ENCODE measurements around the gene TRIM25.

Gene TRIM25

DNA sequence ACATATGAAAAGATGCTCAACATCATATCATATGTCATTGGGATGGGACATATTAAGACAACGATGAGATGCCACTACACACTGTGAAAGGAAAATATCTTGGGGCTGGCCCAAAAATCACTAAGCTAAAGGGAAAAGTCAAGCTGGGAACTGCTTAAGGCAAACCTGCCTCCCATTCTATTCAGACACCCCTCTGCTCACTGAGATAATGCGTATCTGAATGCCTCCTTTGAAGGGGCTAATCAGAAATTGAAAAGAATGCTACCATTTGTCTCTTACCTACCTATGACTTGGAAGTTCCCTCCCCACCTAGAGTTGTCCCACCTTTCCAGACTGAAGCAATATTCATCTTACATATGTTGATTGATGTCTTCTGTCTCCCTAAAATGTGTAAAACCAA, 11.2 kb upstream of the TRIM25 start:
- DNase-seq: no peak

DNA sequence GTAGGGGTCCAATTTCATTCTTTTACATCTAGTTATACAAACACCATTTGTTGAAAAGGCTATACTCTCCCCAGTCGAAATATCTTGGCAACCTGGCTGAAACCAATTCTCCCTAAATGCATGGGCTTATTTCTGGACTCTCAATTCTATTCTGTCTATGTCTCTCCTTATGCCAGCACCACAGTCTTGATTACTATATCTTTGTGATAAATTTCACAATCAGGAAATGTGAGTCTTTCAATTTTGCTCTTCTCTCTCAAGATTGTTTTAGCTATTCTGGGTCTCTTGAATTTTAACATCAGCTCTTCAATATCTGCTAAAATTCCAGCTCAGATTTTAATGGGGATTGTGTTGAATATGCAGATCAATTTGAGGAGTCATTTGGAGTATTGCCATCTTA, 5.9 kb upstream of the TRIM25 start:
- DNase-seq: no peak

DNA sequence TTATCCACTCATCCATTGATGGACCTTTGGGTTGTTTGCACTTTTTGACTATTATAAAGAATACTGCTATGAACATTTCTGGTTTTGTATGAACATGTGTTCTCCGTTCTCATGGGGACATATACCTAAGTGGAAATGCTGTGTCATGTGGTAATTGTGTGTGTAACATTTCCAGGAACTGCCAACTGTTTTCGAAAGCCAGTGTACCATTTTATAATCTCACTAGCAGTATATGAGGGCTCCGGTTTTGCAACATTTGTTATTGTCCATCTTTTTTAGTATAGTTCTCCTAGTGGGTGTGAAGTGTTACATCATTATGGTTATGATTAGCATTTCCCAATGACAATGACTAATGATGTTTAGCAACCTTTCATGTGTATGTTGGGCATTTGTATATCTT, 5.1 kb upstream of the TRIM25 start:
- DNase-seq: peak; percentile 97

DNA sequence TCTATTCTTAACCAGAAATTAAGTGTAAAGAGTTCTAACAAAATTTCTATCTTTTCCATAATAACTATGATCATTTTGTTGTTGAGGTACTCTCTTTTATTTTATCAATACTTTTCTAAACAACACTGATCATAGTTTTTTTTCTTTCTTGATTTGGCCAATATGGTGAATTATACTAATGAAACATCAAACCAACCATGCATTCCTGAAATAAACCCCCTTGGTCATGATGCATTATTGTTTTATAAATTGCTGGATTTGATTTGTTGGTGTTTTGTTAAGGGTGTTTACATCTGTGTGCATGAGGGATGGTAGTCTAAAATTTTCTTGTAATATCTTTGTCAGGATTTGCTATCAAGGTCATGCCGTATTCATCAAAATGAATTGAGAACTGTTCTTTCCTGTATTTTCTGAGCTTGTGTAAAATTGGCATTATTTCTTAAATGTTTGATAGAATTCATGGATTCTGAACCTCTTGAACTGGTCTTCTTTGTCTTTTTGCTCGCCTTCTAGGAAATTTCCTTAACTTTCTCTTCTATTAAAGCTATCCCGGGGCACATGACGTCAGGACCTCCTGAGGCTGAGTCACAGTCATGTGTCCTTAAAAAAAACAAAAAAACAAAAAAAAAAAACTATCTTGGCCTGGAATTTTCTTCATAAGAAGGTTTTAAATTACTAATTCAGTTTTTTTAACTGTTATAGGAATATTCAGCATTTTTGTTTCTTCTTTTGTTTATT, 3.9 kb upstream of the TRIM25 start:
- peak; percentile 81 for DNase-seq

DNA sequence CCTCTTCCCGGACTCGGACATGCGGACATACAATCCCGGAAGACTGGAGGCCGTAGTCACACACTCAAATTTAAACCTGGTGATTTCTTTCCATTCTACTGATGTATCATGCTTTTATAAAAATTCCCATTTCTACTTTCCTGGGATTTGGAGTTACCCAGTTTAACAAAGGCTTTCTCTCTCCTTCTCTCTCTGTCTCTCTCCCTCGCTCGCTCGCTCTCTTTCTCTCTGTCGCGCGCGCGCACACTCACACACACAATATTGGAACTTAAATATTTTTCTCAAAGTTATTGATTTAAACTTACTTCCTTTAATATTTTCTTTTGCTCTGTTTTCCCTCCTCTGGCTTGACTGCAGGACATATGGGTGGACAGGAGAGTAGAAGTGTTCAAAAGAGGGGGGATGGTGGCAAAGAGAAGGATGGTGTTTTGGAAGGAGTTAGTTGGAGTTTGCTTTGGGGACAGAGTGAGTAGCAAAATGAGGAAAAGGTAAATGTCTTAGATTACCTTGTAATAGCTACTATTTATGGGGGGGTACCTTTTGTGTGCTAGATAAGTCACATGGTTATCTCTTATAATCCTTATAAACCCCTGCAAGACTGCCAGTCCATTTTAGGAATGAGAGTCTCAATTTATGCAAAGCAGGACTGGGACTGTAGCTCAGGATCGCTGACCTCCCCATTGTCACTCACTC, 878 bp upstream of the TRIM25 start:
- no peak for DNase-seq

DNA sequence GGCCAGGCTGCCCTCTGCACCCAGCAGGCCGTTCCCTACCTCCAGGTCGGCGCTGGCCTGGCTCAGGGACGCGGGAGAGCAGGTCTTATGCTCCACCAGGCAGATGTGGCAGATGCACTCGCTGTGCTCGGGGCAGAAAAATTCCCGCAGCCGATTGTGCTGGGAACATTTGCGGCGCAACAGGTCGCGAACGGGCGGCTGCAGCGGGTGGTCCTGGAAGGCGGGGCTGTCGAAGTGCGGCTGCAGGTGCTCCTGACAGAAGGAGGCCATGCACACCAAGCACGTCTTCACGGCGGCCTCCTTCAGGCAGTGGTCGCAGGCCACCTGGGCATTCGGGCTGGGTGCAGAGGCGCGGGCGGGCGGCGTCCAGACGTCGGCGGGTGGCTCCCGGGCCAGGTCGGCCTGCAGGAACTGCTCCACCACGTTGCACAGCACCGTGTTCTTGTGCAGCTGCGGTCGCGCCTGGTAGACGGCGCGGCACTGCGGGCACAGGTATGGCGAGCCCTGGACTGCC, 439 bp downstream of the TRIM25 start:
- DNase-seq: peak; percentile 28

DNA sequence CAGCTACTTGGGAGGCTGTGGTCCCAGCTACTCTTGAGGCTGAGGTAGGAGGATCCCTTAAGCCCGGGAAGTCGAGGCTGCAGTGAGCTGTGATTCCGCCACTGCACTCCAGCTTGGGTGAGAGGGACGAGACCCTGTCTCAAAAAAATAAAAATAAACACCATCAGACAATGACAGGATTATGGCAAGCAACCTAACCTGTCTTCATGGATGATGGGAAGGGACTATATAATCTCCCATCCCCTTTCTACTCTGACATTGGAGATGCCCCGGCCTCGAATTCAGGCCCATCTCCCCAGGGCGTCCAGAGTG, 893 bp downstream of the TRIM25 start:
- DNase-seq: no peak

DNA sequence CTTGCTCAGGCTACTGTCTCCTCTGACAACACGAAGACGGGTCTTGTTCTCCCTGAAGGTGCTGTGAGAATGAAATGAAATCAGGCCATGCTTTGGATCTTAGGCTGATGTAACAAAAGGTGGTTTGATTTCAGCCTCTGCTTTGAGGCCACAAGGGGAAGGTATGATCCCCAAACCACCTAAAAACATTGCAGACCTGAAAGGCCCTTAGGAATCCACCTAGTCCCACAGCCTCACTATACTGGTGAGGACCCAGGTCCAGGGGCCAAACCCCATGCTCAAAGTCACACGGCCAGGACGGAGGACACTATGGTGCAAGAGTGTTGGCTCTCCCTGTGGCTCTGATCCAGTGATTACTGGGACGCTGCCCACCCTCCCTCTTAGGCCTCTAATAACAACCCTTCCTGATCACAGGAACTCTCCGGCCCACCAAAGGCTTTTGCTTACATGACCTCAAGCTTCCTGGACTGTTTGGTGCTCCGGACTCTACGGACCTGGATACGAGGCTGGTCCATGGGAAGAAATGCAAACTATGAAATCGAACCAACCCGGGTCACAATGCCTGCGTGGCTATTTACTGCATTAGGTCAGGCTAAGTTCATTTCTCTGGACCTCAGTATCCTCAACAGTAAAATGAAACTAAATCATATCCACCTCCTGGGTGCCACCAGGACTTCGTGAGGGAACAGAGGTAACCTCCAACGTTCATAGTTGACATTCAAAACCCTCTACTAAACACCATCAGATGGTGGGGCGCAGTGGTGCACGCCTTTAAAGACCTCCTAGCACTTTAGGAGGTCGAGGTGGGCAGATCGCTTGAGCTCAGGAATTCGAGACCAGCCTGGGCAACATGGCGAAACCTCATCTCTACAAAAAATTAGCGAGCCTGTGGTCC, 1.5 kb downstream of the TRIM25 start:
- peak; percentile 36 for DNase-seq

DNA sequence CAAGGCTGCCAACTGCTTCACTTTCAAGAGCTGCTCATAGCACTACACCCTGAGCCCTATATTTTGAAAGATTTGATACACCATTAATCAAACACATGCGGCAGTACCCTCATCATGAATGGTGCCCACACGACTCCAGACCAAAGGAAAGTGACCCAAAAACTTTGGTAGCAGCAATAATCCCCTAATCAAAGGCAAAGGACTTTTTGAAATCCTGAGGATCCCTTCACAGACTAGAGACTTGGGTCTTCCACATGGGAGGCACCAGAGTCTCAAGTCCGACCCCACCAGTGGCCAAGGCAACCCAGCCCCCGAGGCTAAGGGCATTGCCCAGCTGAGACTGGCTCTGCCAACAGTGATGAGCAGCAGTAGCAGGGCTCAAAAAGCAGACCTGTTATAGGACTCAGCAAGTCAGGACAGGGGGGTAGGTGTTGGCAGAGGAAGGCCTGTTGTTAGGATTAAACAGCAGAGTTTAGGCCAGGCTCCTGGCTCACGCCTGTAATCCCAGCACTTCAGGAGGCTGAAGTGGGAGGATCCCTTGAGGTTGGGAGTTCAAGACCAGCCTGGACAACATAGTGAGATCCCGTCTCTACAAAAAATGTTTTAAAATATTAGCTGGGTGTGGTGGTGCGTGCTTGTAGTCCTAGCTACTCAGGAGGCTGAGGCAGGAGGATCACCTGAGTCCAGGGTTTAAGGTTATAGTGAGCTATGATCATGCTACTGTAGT, 3.2 kb downstream of the TRIM25 start:
- DNase-seq: no peak

DNA sequence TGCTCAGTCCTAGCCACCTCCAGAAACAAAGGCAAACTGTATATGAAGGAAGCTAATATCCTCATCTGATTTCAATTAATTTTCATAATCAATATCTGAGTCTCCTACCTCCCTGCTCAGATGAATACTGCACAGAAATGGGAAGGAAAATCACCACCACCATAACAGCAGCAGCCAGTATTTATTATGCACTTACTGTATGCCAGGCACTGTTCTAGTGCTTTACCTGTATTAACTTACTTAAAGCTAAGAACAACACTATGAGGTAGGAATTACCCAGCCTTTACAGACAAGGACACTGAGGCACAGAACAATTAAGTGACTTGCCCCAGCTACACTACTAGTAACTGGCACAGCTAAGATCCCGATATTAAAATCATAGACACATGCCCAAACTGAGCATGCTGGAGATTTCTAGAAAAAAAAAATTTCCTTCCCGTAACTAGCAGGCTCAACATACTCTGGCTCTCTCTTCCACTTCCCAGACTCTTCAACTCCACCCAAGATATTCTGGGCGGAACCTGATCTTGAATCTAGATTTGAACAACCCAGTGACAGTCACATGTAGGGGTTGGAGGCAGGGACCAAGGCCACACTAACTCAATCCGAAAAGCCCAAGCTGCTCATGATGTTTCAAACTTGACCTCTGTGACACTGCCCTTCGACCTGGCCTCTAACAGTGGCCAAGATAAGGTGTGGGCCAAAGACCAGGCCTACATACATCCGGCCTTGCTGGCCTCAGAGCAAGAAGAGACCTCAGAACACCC, 3.9 kb downstream of the TRIM25 start:
- peak; percentile 51 for DNase-seq

DNA sequence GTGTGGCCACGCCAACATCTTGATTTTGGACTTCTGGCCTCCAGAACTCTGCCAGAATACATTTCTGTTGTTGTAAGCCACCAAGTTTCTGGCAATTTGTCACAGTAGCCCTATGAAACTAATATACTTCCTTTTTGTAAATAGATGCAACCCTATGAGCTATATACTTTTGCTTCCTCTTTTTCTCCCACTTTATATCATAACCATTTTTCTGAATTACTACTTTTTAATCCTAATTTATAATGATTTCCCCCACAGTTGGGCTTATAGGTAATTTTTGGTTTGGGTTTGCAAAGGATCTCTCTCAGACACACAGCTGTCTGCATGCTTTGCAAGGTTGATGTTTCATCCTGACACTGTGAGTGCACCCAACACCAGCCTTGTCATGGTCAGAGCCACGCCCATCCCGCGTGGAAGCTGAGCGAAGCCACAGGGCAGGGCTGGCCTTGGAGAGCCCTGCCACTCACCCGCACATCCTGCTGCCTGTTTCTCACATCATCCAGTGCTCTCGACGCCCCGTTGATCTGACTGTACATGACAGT, 5.8 kb downstream of the TRIM25 start:
- DNase-seq: peak; percentile 91

DNA sequence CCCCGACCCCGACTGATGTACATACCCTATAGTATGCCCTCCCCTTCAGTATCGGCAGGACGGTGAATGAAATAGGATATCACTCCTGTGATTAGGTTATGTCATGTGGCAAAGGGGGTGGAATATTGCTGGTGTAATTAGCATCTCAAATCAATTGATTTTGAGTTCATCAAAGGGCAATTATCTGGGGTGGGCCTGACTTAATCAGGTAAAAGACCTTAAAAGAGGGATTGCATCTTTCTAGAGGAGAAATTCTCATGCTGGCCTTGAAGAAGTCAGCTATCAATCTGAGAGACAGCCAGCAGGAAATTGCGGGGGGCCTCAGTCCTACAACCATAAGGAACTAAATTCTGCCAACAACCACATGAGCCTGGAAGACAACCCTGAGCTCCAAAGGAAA, 10.3 kb downstream of the TRIM25 start:
- DNase-seq: no peak

DNA sequence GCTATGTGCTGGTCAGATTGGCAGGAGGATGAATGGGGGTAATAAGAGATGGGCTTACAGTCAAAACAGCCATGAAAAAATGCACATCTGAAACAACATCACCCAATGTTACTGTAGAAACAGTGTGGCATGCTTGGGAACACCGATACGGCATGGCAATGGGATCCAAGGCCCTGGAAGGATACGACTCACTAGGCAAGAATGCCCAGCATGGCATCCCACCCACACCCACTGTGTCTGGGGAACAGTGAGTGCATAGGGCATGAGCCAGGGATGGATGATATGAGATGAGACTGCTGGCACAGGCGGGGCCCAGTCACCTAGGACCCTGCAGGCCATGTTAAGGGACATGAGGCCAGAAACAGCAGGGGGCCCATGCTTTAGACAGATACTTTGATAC, 11.5 kb downstream of the TRIM25 start:
- DNase-seq: no peak

DNA sequence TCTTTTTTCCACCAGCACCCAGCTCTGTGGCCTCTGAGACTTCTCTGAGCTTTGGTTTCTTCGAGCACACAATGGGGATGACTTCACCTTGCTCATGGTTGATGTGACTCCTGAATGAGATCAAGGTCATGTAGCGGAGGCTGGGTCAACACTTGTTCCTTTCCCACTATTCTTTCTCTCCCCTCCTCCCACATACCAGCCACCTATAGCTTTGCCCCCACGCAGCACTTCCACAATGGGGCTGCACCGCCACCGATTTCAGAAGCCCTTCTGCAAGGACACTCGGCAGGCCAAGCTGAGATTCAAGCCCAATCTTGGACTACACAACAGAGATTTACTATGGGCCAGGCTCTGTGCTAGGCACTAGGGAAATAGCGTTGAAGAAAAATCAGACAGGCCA, 14.4 kb downstream of the TRIM25 start:
- no peak for DNase-seq

DNA sequence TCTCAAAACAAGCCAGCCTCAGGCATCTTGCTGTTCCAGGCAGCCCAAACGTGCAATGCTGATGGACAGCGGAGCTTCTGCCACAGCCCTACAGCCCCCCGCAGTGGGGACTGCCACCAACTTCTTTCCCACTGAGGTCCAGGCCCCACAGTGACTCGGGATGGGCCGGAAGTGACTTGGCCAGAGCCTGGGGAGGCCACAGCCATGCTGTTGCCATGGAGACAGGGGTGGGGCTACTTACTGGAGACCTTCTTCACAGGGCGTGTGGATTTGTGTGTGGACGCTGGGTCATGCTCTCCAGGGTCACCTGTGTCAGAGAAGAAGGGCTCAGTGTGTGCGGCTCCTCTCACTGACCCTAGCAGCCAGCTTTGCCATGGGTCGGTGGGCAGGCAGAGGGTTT, 15.0 kb downstream of the TRIM25 start:
- DNase-seq: no peak

DNA sequence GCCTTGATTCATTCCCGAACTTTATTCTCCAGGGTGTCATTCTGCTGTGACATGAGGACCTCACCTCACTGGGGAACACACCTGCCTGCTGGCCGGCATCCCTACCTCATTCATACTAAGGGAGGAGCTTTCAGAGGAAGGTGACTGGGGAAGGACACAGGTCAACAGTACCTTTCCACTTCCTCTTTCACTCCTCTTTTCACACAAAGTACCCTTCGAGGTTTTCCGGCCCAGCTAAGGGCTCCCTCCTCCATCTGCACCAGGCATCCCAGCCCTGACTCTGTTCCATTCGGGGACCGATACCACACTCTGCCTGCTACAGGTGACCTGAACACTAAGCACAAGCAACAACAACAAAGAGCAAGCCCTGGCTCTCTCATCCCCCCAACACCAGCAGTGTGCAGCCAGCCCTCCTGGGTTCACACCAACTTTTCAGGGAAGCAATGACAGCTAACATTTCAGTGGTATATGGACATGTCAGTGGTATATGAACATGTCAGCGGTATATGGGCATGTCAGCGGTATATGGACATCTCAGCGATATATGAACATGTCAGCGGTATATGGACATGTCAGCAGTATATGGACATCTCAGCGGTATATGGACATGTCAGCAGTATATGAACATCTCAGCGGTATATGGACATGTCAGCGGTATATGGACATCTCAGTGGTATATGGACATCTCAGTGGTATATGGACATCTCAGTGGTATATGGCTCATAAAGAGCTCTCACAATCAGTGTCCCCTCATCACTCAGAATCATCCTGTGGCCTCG, 16.0 kb downstream of the TRIM25 start:
- no peak for DNase-seq

DNA sequence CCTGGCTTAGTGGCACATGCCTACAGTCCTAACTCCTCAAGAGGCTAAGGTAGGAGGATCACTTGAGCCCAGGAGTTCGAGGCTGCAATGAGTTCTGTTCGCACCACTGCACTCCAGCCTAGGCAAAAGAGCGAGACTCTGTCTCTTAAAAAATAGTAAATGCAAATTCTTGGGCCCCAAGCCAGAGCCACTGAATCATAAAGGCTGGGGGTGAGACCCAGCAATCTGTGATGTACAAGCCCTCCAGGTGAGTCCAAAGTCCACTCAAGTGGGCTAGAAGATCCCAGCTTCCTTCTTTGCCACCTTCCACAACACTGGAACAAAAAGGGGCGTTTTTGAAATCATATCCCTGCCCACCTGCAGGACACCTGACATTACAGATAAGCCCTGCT, 16.9 kb downstream of the TRIM25 start:
- DNase-seq: no peak

DNA sequence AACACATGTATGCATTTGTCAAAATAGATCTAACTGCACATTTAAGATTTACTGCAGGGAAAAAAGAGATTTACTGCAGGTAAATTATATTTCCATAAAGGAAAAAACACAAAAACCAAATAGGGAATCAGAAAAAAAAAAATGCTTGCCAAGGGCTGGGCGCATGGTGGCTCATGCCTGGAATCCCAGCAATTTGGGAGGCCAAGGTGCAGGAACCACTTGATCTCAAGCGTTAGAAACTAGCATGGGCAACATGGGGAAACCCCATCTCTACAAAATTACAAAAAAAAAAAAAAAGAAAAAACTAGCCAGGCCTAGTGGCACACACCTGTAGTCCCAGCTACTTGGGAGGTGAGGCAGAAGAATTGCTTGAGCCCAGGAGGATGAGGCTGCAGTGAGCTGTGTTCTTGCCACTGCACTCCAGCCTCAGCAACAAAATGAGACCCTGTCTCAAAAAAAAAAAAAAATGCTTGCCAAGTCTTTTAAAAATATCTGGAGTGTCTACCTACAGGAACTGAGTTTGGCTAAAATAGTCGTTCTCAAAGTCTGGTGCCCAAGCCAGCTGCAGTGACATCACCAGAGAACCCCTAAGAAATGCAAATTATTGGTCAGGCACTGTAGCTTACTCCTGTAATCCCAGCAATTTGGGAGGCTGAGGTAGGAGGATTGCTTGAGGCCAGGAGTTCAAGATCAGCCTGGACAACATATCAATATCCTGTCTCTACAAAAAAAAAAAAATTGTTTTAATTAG, 17.5 kb downstream of the TRIM25 start:
- no peak for DNase-seq

DNA sequence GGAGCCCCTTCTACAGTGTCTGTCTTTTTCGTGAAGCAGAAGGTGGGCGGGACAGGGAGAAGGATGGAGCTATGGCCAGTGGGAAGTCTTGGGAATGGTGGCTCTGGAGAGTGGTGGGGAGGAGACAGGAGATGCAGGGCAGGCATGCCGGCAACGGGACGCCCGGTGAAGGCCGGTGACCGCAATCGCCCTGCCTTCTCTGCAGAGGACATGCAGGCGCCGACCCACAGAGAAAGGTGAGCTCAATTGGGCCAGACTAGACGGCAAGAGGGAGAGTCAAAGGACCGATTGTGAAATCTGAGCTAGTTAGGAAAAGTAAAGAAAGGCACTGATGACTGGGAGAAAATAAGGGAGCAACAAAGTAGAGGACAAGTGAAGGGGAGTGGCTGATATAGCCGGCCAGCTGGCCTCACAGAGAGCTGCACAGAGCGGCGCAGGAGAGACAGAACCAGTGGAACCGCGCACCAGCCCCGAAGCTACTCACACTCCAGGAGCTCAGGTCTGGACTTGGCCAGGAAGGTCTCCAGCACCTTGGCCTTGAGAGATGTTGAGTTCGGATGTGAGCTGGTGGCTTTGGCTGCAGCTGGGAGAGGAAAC, 18.9 kb downstream of the TRIM25 start:
- no peak for DNase-seq

DNA sequence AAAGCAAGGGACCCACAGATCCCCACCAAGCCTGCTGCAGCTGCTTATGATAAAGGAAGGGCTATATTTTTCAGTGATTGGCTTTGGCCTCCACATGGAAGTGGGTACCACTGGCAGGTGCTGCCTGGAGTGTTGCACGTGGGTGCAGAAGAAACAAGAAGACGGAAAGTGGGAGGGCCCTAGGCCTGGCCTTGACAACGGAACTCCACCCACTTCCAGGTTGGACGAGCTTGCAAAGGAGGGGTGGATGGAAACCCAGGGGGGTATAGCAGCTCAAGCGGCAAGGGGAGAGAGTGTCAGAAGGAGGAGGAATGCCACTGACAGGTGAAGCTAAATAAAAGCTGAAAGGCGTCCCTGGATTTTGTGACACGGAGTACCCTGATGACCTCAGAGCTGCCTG, 20.3 kb downstream of the TRIM25 start:
- no peak for DNase-seq

Data from suppressor macrophage treated with lipopolysaccharide for 4 hours (primary cell).